ENCODE results near the gene TMBIM4.

TMBIM4 gene

DNA sequence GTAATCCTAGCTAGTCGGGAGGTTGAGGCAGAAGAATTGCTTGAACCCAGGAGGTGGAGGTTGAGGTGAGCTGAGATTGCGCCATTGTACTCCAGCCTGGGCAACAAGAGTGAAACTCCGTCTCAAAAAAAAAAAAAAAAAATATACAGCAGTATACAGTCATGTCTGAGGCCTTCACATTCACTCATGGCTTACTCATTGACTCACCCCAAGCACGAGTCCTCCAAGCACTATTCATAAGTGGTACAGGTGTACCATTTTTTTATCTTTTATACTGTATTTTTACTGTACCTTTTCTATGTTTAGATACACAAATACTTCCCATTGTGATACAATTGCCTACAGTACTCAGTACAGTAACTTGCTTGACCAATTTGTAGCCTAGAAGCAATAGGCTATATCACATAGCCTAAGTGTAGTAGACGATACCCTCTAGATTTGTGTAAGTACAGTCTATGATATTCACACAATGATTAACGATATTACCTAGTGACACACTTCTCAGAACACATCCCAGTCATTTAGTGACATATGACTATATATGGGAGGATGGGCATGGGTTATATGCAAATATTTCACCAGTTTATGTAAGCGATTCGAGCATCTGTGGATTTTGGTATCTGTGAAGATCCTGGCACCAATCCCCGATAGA, 51.4 kb downstream of the TMBIM4 start:
- H3K36me3 ChIP-seq (ENCODE audit: control insufficient read depth in 2 of 2, insufficient read depth in 1 of 2, low read length in 2 of 2): peaks cover 19 to 30% of the 10 kb centered on the region in 2 experiments
- no peak overlapping the region for H3K27ac ChIP-seq (ENCODE audit: extremely low read depth, low read depth, low read length)
- CTCF ChIA-PET: interaction anchor here (0.6 to 3.3 kb wide), 3 partner anchors 11 to 1316 kb away, joined by 3 to 15 read pairs (median 3); no protein-coding TSS in a partner anchor
- no peaks in the 10 kb centered on the region for H3K4me1 ChIP-seq (ENCODE audit: control insufficient read depth, insufficient read depth, low read length)
- no peaks in the 10 kb centered on the region for H3K9me3 ChIP-seq (ENCODE audit: control insufficient read depth, insufficient read depth, low read depth, low read length)
- POLR2A ChIA-PET: interaction anchor here (2.0 kb wide), 1 partner anchor 12 kb away, joined by 4 read pairs; the partner anchor contains the start of gene LLPH
- TF ChIP-seq ZNF776 (tag by site-specific recombination; IDR thresholded peaks at IDR 0.05; ENCODE audit: borderline replicate concordance) (no peak), ZNF121 (tag by site-specific recombination; IDR thresholded peaks at IDR 0.05) (no peak), ZNF404 (tag by site-specific recombination; IDR thresholded peaks at IDR 0.05) (no peak), ZNF24 (tag by site-specific recombination; IDR thresholded peaks at IDR 0.05) (no peak), ZNF10 (tag by site-specific recombination; IDR thresholded peaks at IDR 0.05) (no peak), ZNF416 (tag by site-specific recombination; IDR thresholded peaks at IDR 0.05) (no peak), ZNF19 (tag by site-specific recombination; IDR thresholded peaks at IDR 0.05; ENCODE audit: low read depth) (no peak), MEIS1 (CRISPR knock-in tag; IDR thresholded peaks at IDR 0.05; ENCODE audit: borderline replicate concordance) (no peak), ZNF549 (tag by site-specific recombination; IDR thresholded peaks at IDR 0.05) (no peak), ZNF223 (tag by site-specific recombination; IDR thresholded peaks at IDR 0.05) (no peak), KLF8 (tag by site-specific recombination; IDR thresholded peaks at IDR 0.05) (no peak), ZNF423 (tag by site-specific recombination; IDR thresholded peaks at IDR 0.05) (no peak)
- TF ChIP-seq, protein P1, sequence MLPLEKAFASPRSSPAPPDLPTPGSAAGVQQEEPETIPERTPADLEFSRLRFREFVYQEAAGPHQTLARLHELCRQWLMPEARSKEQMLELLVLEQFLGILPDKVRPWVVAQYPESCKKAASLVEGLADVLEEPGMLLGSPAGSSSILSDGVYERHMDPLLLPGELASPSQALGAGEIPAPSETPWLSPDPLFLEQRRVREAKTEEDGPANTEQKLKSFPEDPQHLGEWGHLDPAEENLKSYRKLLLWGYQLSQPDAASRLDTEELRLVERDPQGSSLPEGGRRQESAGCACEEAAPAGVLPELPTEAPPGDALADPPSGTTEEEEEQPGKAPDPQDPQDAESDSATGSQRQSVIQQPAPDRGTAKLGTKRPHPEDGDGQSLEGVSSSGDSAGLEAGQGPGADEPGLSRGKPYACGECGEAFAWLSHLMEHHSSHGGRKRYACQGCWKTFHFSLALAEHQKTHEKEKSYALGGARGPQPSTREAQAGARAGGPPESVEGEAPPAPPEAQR (tag by site-specific recombination; IDR thresholded peaks at IDR 0.05): no peak
- no peak overlapping the region for H3K4me3 ChIP-seq (ENCODE audit: low read depth, low read length)

DNA sequence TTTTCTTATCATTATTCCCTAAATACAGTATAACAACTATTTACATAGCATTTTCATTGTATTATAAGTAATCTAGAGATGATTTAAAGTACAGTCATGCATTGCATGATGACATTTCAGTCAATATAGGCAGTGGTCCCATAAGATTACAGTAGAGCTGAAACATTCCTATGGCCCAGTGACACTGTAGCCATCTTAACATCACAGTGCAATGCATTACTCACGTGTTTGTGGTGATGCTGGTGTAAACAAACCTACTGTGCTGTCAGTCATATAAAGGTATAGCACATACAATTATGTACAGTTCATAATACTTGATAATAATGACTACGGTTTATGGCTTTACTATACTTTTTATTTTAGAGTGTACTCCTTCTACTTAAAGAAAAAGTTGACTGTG, 52.6 kb downstream of the TMBIM4 start:
- H3K36me3 ChIP-seq (ENCODE audit: control insufficient read depth in 2 of 2, insufficient read depth in 1 of 2, low read length in 2 of 2): peaks cover 7 to 19% of the 10 kb centered on the region in 2 experiments
- H3K4me1 ChIP-seq (ENCODE audit: control insufficient read depth, insufficient read depth, low read length): no peaks in the 10 kb centered on the region
- no peak for TF ChIP-seq ZNF132 (tag by site-specific recombination; IDR thresholded peaks at IDR 0.05; ENCODE audit: borderline replicate concordance)
- TF ChIP-seq ZNF211 (tag by site-specific recombination; IDR thresholded peaks at IDR 0.05; ENCODE audit: low read depth): no peak
- TF ChIP-seq ZEB2 (tag by site-specific recombination; IDR thresholded peaks at IDR 0.05): no peak
- no peak for TF ChIP-seq ZFP3 (tag by site-specific recombination; IDR thresholded peaks at IDR 0.05; ENCODE audit: low read depth)
- no peak for TF ChIP-seq MEIS1 (CRISPR knock-in tag; IDR thresholded peaks at IDR 0.05; ENCODE audit: borderline replicate concordance)
- no peak for TF ChIP-seq ZNF571 (tag by site-specific recombination; IDR thresholded peaks at IDR 0.05)
- no peak for TF ChIP-seq ZNF664 (tag by site-specific recombination; IDR thresholded peaks at IDR 0.05)
- no peak for TF ChIP-seq KLF9 (tag by site-specific recombination; IDR thresholded peaks at IDR 0.05; ENCODE audit: low read depth)
- no peak for TF ChIP-seq ZNF366 (tag by site-specific recombination; conservative IDR thresholded peaks at IDR 0.05)
- TF ChIP-seq ZNF624 (tag by site-specific recombination; IDR thresholded peaks at IDR 0.05): no peak
- no peak for TF ChIP-seq GLIS2 (tag by site-specific recombination; IDR thresholded peaks at IDR 0.05)
- TF ChIP-seq ZNF157 (tag by site-specific recombination; IDR thresholded peaks at IDR 0.05): no peak
- no peak for TF ChIP-seq ZNF423 (tag by site-specific recombination; IDR thresholded peaks at IDR 0.05)
- ChIA-PET POLR2A (interaction anchor here (2.0 kb wide), 1 partner anchor 14 kb away, joined by 4 read pairs; the partner anchor contains the start of gene LLPH), CTCF (interaction anchor here (0.5 to 3.3 kb wide), 2 partner anchors 10 to 68 kb away, joined by 3 to 15 read pairs; no protein-coding TSS in a partner anchor)
- no peaks in the 10 kb centered on the region for H3K9me3 ChIP-seq (ENCODE audit: control insufficient read depth, insufficient read depth, low read depth, low read length)
- H3K27ac ChIP-seq (ENCODE audit: extremely low read depth, low read depth, low read length): no peak overlapping the region
- H3K4me3 ChIP-seq (ENCODE audit: low read depth, low read length): no peak overlapping the region
